ENCODE measurements around the gene RFX3. TPM values are rescaled to one million over a fixed set of nuclear protein-coding genes. Genes with fewer than 3 reads are reported as not detected.

RFX3 gene
- total RNA-seq, 2 donors from 2014 or later = 10.9 to 15.5 TPM

GRCh38 chr9:3468421-3469205 lies 57.2 kb downstream of the RFX3 start:
- H3K27ac ChIP-seq = no peak overlapping the region
- TF ChIP-seq CTCF (IDR thresholded peaks at IDR 0.05) = no peak
- no peak for TF ChIP-seq POLR2AphosphoS5 (IDR thresholded peaks at IDR 0.05)
- no peak for TF ChIP-seq POLR2A (IDR thresholded peaks at IDR 0.05)
- H3K4me3 ChIP-seq = no peak overlapping the region
- H3K36me3 ChIP-seq = no peaks in the 10 kb centered on the region
- H3K9me3 ChIP-seq = no peaks in the 10 kb centered on the region
- H3K27me3 ChIP-seq (replicated peaks; ENCODE audit: insufficient read depth) = no peaks in the 10 kb centered on the region
- H3K4me1 ChIP-seq (replicated peaks) = no peaks in the 10 kb centered on the region
- WGBS = 84% methylated on average over 4 of the region's 4 CpGs
- intact Hi-C loops (cut with DNase I) = loop anchor here (10.0 kb wide), 1 partner anchor 266 kb away; no protein-coding TSS in a partner anchor
- no peak for DNase-seq (ENCODE audit: low spot score)

- Histone ChIP-seq H3K4me1 (replicated peaks) (no peaks in the 10 kb centered on the region), H3K9me3 (no peaks in the 10 kb centered on the region), H3K4me3 (no peak overlapping the region), H3K27ac (no peak overlapping the region), H3K36me3 (no peaks in the 10 kb centered on the region), H3K27me3 (replicated peaks; ENCODE audit: insufficient read depth) (no peaks in the 10 kb centered on the region)
- 70% methylated on average over 4 of the region's 4 CpGs for WGBS
- TF ChIP-seq CTCF (IDR thresholded peaks at IDR 0.05) (peak in 3 of 4 experiments; percentile 53 to 63 (median 62)), POLR2A (IDR thresholded peaks at IDR 0.05) (no peak), POLR2AphosphoS5 (IDR thresholded peaks at IDR 0.05) (no peak)
- peak; percentile 40 for DNase-seq (ENCODE audit: low spot score)
- intact Hi-C loops (cut with DNase I) = loop anchor here (10.0 kb wide), 1 partner anchor 267 kb away; no protein-coding TSS in a partner anchor
Observed at GRCh38 chr9:3467593-3468219, 58.1 kb downstream of the RFX3 start.

GRCh38 chr9:3464033-3464638 lies 61.7 kb downstream of the RFX3 start:
- Histone ChIP-seq H3K4me3 (no peak overlapping the region), H3K9me3 (no peaks in the 10 kb centered on the region), H3K27ac (no peak overlapping the region), H3K4me1 (replicated peaks) (no peaks in the 10 kb centered on the region), H3K27me3 (replicated peaks; ENCODE audit: insufficient read depth) (no peaks in the 10 kb centered on the region), H3K36me3 (no peaks in the 10 kb centered on the region)
- TF ChIP-seq CTCF (IDR thresholded peaks at IDR 0.05) (no peak), POLR2AphosphoS5 (IDR thresholded peaks at IDR 0.05) (no peak), POLR2A (IDR thresholded peaks at IDR 0.05) (no peak)
- intact Hi-C loops (cut with DNase I) = loop anchor here (10.0 kb wide), 1 partner anchor 271 kb away; no protein-coding TSS in a partner anchor
- no peak for DNase-seq (ENCODE audit: low spot score)
- 91% methylated on average over 6 of the region's 6 CpGs for WGBS

GRCh38 chr9:3458806-3459475 lies 66.9 kb downstream of the RFX3 start:
- DNase-seq (ENCODE audit: low spot score) = no peak
- Histone ChIP-seq H3K27ac (no peak overlapping the region), H3K4me3 (no peak overlapping the region), H3K4me1 (replicated peaks) (no peaks in the 10 kb centered on the region), H3K27me3 (replicated peaks; ENCODE audit: insufficient read depth) (no peaks in the 10 kb centered on the region), H3K36me3 (no peaks in the 10 kb centered on the region), H3K9me3 (no peaks in the 10 kb centered on the region)
- TF ChIP-seq CTCF (IDR thresholded peaks at IDR 0.05) (no peak), POLR2AphosphoS5 (IDR thresholded peaks at IDR 0.05) (no peak), POLR2A (IDR thresholded peaks at IDR 0.05) (no peak)
- intact Hi-C loops (cut with DNase I) = no loop called here
- WGBS = 40% methylated on average over 3 of the region's 3 CpGs
